ENCODE results near the gene AEN.

DNA sequence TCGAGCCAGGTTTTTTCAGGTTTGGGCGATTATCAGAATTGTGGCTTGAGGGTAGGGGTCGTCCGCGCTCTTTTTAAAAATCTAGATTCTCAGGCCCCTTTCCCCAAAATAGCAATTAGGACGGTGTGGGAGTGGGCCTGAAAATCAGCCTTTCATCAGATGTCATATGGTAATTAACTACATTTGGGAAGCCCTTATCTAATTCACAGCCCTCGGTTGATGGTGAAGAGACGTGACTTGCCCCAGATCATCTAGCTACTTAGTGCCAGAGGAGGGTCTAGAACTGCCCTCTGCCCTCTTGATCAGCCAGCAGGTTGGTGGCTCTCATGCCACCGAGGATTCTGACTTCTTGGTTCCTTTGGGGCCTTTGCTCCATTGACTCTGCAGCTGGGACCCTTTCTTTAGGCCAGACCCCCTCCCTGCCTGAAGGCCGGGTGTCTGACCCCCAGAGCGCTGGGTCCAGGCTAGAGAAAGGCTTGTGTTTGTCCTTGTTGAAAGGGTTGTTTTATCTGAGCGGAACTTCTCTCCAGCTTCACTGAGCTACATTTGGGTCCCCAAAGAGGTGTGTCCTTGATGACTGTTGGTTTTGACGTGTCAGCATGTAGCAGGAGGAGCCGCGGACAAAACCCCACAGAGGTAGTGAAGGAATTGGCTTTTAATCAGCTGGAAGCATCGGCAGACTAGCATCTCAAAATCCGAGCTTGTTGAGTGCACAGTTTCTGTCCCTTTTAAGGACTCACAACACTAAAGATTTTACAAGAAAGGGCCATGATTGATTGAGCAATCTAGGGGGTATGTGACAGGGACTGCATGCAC lies 857 bp downstream of the AEN start:
- no peak for TF ChIP-seq CTCF (IDR thresholded peaks at IDR 0.05)
- TF ChIP-seq POLR2A (IDR thresholded peaks at IDR 0.05), result no peak

Measured in right lobe of liver (tissue), 4 donors.